Endothelial cell of umbilical vein (primary cell): ENCODE measurements around the gene SYDE2. TPM values are rescaled to one million over a fixed set of nuclear protein-coding genes. Genes with fewer than 3 reads are reported as not detected.

Experiments used
- BruUV-seq: library from RNA; stranded (reverse); fragments of 400-500 nt; replicated peaks from 2 replicates; lab custom pipeline; 2021; lab: Mats Ljungman, UMichigan
- CTCF ChIA-PET: fragments of 300-600, 350-600 bp; sonication (Branson Sonifier 250); formaldehyde crosslinking; loops from one replicate; lab custom pipeline; 2021; ENCODE audit warnings: antibody characterized with exemption, inconsistent platforms; lab: Charles Lee
- POLR2A ChIA-PET: fragments of 300-600, 350-600 bp; sonication (Branson Sonifier 250); formaldehyde crosslinking; loops from one replicate; lab custom pipeline; 2021; ENCODE audit warnings: antibody characterized with exemption, inconsistent platforms; lab: Charles Lee
- DNase-seq: peaks from one replicate; pipeline ENCODE4 v3.0.0-alpha.2; 2011; ENCODE audit warnings: low read depth, low spot score
- FAIRE-seq: peaks from 2 replicates; lab custom pipeline; 2011; peaks lifted over from hg19 to GRCh38; lab: Jason Lieb, UNC
- H2AFZ ChIP-seq: 2 replicates; pipeline ENCODE4 v1.6.0; 2012; ENCODE audit warnings: low read depth, low read length, control low read depth, inconsistent platforms
- H3K27ac ChIP-seq: 2 replicates; pipeline ENCODE4 v1.5.1; 2011; ENCODE audit warnings: low read depth, mild to moderate bottlenecking, control low read depth, low read length, moderate library complexity; ENCODE audit not compliant: insufficient read depth
- H3K27me3 ChIP-seq, 2 experiments: 2 replicates each; pipeline versions ENCODE4 v1.6.0 to v1.6.1; 2011; ENCODE audit warnings: low read length in 2 of 2, mixed read lengths in 1 of 2; ENCODE audit not compliant: control insufficient read depth in 2 of 2, insufficient read depth in 2 of 2
- H3K36me3 ChIP-seq, 2 experiments: 2 replicates in 1 of 2; 3 replicates in 1 of 2; pipeline ENCODE4 v1.5.1; 2011; ENCODE audit warnings: low read length in 2 of 2, mild to moderate bottlenecking in 1 of 2, moderate library complexity in 1 of 2; ENCODE audit not compliant: control insufficient read depth in 2 of 2, insufficient read depth in 2 of 2; ENCODE audit errors: extremely low read depth in 1 of 2
- H3K4me1 ChIP-seq: 3 replicates; pipeline ENCODE4 v1.5.1; 2011; ENCODE audit warnings: mild to moderate bottlenecking, low read length; ENCODE audit not compliant: control insufficient read depth, insufficient read depth; ENCODE audit errors: extremely low read depth
- H3K4me2 ChIP-seq: 2 replicates; pipeline ENCODE4 v1.6.1; 2011; ENCODE audit warnings: low read length, control low read depth, mixed read lengths; ENCODE audit not compliant: insufficient read depth
- H3K4me3 ChIP-seq, 3 experiments: fragments of 200-600 bp in 1 of 3; sonication (generic), shearing (Covaris generic) in 1 of 3; replicated peaks in 1 of 3; 2 replicates each; pipeline ENCODE4 v1.5.1; 2011 to 2016; ENCODE audit warnings: control low read depth in 3 of 3, low read length in 3 of 3, mild to moderate bottlenecking in 2 of 3, inconsistent platforms in 1 of 3, low read depth in 1 of 3, moderate library complexity in 1 of 3; ENCODE audit not compliant: insufficient read depth in 1 of 3
- H3K79me2 ChIP-seq: 2 replicates; pipeline ENCODE4 v1.6.0; 2012; ENCODE audit warnings: low read length, inconsistent platforms; ENCODE audit not compliant: control insufficient read depth, insufficient read depth
- H3K9ac ChIP-seq: replicated peaks from 2 replicates; pipeline ENCODE3; 2011; ENCODE audit warnings: low read length, control low read depth; ENCODE audit not compliant: insufficient read depth; ENCODE audit errors: extremely low read depth
- H3K9me1 ChIP-seq: replicated peaks from 3 replicates; pipeline ENCODE4 v1.6.0; 2011; ENCODE audit warnings: mild to moderate bottlenecking, low read length; ENCODE audit not compliant: control insufficient read depth, insufficient read depth; ENCODE audit errors: extremely low read depth
- H3K9me3 ChIP-seq: replicated peaks from 2 replicates; pipeline ENCODE4 v1.5.1; 2012; ENCODE audit warnings: low read length, inconsistent platforms; ENCODE audit not compliant: control insufficient read depth, insufficient read depth
- H4K20me1 ChIP-seq: replicated peaks from 2 replicates; pipeline ENCODE3; 2011; ENCODE audit warnings: mild to moderate bottlenecking, low read length; ENCODE audit not compliant: control insufficient read depth, insufficient read depth; ENCODE audit errors: extremely low read depth
- EZH2 ChIP-seq: IDR thresholded peaks from 2 replicates; pipeline ENCODE4 v1.6.1; 2012; ENCODE audit warnings: borderline replicate concordance, low read depth, mild to moderate bottlenecking, moderate library complexity, low read length, inconsistent platforms; ENCODE audit not compliant: severe bottlenecking
- FOS ChIP-seq: IDR thresholded peaks from 2 replicates; pipeline ENCODE4 v1.6.1; 2011; ENCODE audit warnings: mild to moderate bottlenecking, low read length, moderate library complexity, borderline replicate concordance; ENCODE audit not compliant: insufficient read depth
- GATA2 ChIP-seq: IDR thresholded peaks from 2 replicates; pipeline ENCODE4 v1.7.0; 2011; ENCODE audit warnings: low read depth, mild to moderate bottlenecking, moderate library complexity, mixed read lengths, low read length; ENCODE audit not compliant: insufficient read length, insufficient read depth
- JUN ChIP-seq: IDR thresholded peaks from 2 replicates; pipeline ENCODE4 v1.6.1; 2011; ENCODE audit warnings: borderline replicate concordance, low read depth; ENCODE audit not compliant: insufficient read length, insufficient read depth
- MYC ChIP-seq: IDR thresholded peaks from one replicate; pipeline ENCODE4 v1.6.1; 2011; ENCODE audit warnings: mild to moderate bottlenecking, low read depth, low read length
- POLR2A ChIP-seq: IDR thresholded peaks from 2 replicates; pipeline ENCODE4 v1.6.1; 2012; ENCODE audit warnings: low read depth, mild to moderate bottlenecking, control low read depth, low read length
- POLR2AphosphoS5 ChIP-seq: IDR thresholded peaks from 2 replicates; pipeline ENCODE4 v1.6.1; 2012; ENCODE audit warnings: low read depth, mild to moderate bottlenecking, control low read depth, low read length, moderate library complexity; ENCODE audit not compliant: insufficient read depth
- dilution Hi-C: fragments of 300-500 bp; cut with MboI; formaldehyde crosslinking; loops from one replicate; pipeline ENCODE4 v1.15.0; 2019; ENCODE audit warnings: low sequenced_read_pairs; ENCODE audit not compliant: extremely low pct_ligation_motif_present
- intact Hi-C: fragments of 100-400 bp; cut with micrococcal nuclease; formaldehyde crosslinking; loops from one replicate; pipeline ENCODE4 v1.10.0; 2022
- polyA plus RNA-seq, 4 experiments: library from polyadenylated mRNA; depleted of rRNA in 3 of 4; stranded (reverse) in 3 of 4; unstranded in 1 of 4; fragments of >200 nt; gene quantifications; 2 replicates each; pipeline versions ENCODE4 v1.2.1 to v1.2.3, GENCODE V29; 2011 to 2012; ENCODE audit warnings: missing spikeins in 1 of 4
- total RNA-seq: library from RNA; stranded (reverse); gene quantifications from 2 replicates; pipeline ENCODE4 v1.2.3, GENCODE V29; 2021
- TF ChIP-seq, protein P1 (sequence below): IDR thresholded peaks from 2 replicates; pipeline ENCODE4 v1.6.1; 2011; ENCODE audit not compliant: insufficient read depth, insufficient read length
- TF ChIP-seq, protein P2 (sequence below), 2 donors: IDR thresholded peaks; 1 replicate in 1 of 2; 2 replicates in 1 of 2; pipeline ENCODE4 v1.5.1; 2011; ENCODE audit warnings: low read length in 2 of 2, mild to moderate bottlenecking in 2 of 2, moderate library complexity in 2 of 2, control low read depth in 1 of 2, inconsistent platforms in 1 of 2, low read depth in 1 of 2; ENCODE audit not compliant: insufficient read depth in 1 of 2; ENCODE audit errors: extremely low read depth in 1 of 2

SYDE2 gene
- total and polyA plus RNA-seq, 2 donors (not counting 3 experiments of a cell fraction or from before 2014, with no cell fraction given), result 0.52 to 3.1 TPM

DNA sequence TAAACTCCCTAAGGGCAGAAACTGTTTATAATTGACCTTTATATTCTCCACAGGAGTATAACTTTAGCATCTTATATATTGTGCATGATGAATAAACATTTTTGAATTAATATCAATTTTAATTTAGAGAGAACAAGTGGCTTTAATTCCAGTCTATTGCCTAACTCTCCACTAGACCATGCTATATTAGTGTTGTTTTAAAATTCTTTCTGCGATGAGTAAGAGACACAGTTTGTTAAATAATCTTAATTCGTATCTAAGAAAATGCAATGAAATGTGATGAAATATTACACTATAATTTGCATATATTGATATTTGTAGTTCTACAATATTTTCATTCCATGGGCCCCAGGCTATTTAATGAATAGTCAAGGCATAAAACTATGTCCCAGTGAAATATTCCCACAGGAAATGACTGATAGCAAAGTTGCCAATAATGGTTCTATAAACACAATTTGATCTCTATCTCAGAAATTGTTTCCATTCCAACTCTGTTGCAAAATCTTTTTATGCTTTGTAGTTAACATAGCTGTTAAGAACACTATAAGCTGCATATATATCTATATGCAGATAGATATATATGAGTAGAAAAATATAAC lies 2.9 kb upstream of the SYDE2 start:
- Histone ChIP-seq H3K9me1 (no peaks in the 10 kb centered on the region), H2AFZ (no peak overlapping the region), H3K9ac (no peak overlapping the region), H4K20me1 (no peaks in the 10 kb centered on the region), H3K79me2 (no peaks in the 10 kb centered on the region), H3K9me3 (no peaks in the 10 kb centered on the region), H3K4me2 (no peak overlapping the region), H3K36me3 (no peaks in the 10 kb centered on the region), H3K4me1 (peaks cover 16% of the 10 kb centered on the region), H3K27ac (no peak overlapping the region), H3K4me3 (no peak overlapping the region), H3K27me3 (peaks cover 10 to 20% of the 10 kb centered on the region in 2 experiments)
- TF ChIP-seq FOS (no peak), MYC (no peak), JUN (no peak), EZH2 (no peak), GATA2 (peak; percentile 16)
- TF ChIP-seq, protein P1, sequence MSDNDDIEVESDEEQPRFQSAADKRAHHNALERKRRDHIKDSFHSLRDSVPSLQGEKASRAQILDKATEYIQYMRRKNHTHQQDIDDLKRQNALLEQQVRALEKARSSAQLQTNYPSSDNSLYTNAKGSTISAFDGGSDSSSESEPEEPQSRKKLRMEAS, result no peak
- BruUV-seq, result no TSS peak
- FAIRE-seq (no peak), DNase-seq (no peak)
- dilution Hi-C loops, result no loop called here
- ChIA-PET CTCF (interaction anchor here (0.7 to 1.0 kb wide), 2 partner anchors 51 to 259 kb away, joined by 3 read pairs; no protein-coding TSS in a partner anchor), POLR2A (no interaction called here)
- intact Hi-C loops, result loop anchor here (5.0 kb wide), 3 partner anchors 39 to 864 kb away; no protein-coding TSS in a partner anchor

DNA sequence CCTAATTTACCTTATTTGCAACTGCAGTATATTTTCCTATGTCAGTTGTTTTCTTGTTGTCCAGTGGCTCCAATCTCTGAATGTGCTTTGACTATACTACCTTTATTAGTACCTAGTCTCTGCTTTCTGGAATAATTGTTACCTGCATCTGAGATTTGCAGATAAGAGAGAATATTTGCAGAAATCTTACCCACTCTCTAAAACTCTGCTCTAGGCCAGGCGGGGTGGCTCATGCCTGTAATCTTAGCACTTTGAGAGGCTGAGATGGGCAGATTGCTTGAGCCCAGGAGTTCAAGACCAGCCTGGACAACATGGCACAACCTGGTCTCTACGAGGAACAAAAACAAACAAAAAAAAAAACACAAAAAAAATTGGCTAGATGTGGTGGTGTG lies 2.0 kb upstream of the SYDE2 start:
- intact Hi-C loops, result loop anchor here (5.0 kb wide), 3 partner anchors 39 to 864 kb away; no protein-coding TSS in a partner anchor
- BruUV-seq, result no TSS peak
- CTCF ChIA-PET, result interaction anchor here (0.7 to 1.0 kb wide), 2 partner anchors 52 to 258 kb away, joined by 3 read pairs; no protein-coding TSS in a partner anchor

More for the DNA sequence above, 2.0 kb upstream of the SYDE2 start:
- no peak overlapping the region for H3K27ac ChIP-seq
- no peak overlapping the region for H2AFZ ChIP-seq
- H3K4me2 ChIP-seq, result no peak overlapping the region
- peaks cover 5 to 16% of the 10 kb centered on the region in 2 experiments for H3K27me3 ChIP-seq
- no peaks in the 10 kb centered on the region for H4K20me1 ChIP-seq
- H3K9ac ChIP-seq, result no peak overlapping the region
- no peak for FAIRE-seq
- TF ChIP-seq GATA2 (no peak), POLR2AphosphoS5 (no peak), JUN (no peak), MYC (no peak), FOS (no peak), EZH2 (no peak), POLR2A (no peak)
- TF ChIP-seq, protein P2, sequence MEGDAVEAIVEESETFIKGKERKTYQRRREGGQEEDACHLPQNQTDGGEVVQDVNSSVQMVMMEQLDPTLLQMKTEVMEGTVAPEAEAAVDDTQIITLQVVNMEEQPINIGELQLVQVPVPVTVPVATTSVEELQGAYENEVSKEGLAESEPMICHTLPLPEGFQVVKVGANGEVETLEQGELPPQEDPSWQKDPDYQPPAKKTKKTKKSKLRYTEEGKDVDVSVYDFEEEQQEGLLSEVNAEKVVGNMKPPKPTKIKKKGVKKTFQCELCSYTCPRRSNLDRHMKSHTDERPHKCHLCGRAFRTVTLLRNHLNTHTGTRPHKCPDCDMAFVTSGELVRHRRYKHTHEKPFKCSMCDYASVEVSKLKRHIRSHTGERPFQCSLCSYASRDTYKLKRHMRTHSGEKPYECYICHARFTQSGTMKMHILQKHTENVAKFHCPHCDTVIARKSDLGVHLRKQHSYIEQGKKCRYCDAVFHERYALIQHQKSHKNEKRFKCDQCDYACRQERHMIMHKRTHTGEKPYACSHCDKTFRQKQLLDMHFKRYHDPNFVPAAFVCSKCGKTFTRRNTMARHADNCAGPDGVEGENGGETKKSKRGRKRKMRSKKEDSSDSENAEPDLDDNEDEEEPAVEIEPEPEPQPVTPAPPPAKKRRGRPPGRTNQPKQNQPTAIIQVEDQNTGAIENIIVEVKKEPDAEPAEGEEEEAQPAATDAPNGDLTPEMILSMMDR (IDR thresholded peaks at IDR 0.05; ENCODE audit: extremely low read depth in 1 of 2, insufficient read depth in 1 of 2, low read depth in 1 of 2, low read length in 2 of 2), result no peak
- TF ChIP-seq, protein P1, result no peak
- H3K9me1 ChIP-seq, result no peaks in the 10 kb centered on the region
- no peak for DNase-seq
- POLR2A ChIA-PET, result no interaction called here
- H3K79me2 ChIP-seq, result no peaks in the 10 kb centered on the region
- dilution Hi-C loops, result no loop called here
- peaks cover 16% of the 10 kb centered on the region for H3K4me1 ChIP-seq
- H3K36me3 ChIP-seq, result no peaks in the 10 kb centered on the region
- H3K9me3 ChIP-seq, result no peaks in the 10 kb centered on the region
- no peak overlapping the region for H3K4me3 ChIP-seq
